Stimulated activated CD8-positive, alpha-beta memory T cell treated with anti-CD3 and anti-CD28 coated beads, Interleukin-12 subunit alpha, Interleukin-12 subunit beta, amount 100 ng/mL, for 24 hours (primary cell): Measurements from ENCODE around the gene RABEP1.

Experiments
- DNase-seq: peaks from one replicate; pipeline ENCODE4 v3.0.0-alpha.2; 2020; ENCODE audit errors: extremely low read depth

Gene RABEP1

DNA sequence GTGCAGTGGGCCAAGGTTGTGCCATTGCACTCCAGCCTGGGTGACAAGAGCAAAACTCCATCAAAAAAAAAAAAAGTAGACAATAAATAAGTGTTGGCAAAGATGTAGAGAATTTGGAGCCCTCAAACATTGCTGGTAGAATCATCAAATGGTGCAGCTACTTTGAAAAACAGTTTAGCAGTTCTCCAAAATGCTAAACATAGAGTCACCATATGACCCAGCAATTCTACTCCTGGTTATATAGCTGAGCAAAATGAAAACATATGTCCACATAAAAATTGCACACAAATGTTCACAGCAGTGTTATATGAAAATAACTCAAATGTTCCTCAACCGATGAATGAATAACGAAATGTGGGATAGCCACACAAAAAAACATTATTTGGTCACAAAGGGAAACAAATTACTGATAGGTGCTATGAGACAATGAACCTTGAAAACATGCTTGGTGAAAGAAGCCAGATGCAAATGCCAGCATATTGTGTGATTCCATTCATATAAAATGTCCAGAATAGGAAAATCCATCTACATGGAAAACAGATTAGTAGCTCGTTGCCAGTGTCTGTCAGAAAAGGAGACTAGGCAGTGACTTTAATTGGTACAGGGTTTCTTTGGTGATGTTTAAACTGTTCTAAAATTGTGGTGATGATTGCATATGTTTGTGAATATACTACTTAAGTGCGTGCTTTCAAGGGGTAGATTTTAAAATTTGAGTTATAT lies 12.7 kb upstream of the RABEP1 start:
- no peak for DNase-seq

DNA sequence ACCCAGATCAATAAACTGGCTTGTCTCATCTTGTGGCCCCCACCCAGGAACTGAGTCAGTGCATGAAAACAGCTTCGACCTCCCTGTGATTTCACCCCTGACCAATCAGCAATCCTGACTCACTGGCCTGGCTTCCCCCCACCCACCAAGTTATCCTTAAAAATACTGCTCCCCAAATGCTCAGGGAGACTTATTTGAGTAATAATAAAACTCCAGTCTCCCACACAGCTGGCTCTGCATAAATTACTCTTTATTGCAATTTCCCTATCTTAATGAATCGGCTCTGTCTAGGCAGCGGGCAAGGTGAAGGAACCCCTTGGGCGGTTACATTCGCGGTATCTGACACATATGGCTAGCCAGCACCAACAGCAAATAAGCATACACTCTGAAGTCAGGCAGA lies 9.8 kb upstream of the RABEP1 start:
- DNase-seq: no peak

DNA sequence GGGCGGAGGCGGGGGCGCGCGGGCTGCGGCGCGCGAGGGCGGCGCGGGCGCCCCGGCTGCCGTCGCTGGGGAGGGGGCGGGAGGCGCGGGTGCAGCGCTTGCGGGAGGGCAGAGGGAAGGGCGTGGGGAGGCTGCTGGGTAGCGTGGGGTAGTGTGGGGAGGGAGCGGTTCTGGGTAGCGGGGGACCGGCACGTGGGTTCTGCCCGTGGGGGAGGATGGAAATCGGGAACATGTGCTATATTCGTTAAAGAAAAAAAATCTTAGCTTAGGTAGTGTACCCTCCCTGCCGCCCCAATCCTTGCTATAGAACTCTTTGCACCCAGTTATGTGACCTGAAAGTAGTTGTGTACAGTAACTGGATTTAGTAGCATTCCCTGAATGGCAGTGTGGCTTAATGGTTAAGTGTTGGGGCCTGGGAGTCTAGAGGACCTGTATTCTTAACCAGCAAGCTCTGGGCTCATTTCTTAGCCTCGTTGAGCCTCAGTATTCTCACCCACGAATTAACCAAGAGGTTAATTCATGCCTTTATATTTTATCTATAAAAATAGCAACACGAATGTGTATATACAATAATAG lies 646 bp downstream of the RABEP1 start:
- peak; percentile 15 for DNase-seq

DNA sequence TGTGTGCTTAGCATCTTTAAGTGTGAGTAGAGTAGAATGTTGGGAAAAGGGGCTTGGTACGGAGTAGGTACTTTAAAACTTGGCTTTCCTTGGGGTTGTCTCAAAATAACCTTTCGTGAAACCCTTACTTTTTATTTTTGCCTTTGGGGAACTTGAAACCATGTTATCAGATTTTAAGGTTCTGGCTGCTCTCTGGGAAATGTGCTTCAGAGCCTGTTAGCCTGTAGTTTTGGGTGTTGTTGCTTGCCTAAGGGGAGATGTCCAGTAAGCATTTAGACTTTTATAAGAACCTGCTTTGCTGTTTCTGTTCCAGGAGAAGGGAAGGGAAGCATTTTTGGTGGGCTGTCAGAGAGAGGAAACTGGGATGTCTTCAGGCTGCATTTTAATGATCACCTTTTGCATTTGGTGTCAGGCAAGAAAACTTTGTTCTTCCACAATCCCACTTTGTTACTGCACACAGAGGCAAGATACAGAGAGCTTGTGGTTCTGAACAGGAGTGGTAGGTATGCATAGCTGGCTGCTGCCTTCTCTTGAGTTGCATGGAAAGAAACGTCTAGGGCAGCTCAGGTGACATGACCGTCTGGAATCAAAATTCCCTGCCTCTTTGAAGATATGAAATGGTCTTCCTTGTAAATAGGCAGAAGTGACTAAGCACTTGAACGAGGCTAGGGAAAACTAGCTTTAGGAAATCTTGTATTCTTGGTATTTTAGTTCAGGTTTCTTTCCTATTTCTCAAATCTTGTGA lies 1.7 kb downstream of the RABEP1 start:
- no peak for DNase-seq

DNA sequence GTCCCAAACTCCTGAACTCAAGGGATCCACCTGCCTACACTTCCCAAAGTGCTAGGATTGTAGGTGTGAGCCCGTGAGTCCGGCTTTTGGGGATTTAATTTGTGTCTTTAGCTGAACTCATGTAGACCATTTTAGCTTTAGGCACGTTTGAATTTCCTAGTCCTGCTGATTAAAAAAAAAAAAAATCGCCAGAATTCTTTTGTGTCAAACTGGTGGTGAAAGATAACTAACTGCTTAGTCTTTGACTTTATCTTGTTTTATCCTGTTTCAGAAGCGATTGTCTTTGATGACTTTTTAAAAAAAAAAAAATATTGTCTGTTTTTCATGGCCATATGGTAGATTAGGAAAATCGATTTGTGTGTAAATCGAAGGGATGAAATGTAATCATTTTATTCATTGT lies 2.6 kb downstream of the RABEP1 start:
- DNase-seq: no peak

DNA sequence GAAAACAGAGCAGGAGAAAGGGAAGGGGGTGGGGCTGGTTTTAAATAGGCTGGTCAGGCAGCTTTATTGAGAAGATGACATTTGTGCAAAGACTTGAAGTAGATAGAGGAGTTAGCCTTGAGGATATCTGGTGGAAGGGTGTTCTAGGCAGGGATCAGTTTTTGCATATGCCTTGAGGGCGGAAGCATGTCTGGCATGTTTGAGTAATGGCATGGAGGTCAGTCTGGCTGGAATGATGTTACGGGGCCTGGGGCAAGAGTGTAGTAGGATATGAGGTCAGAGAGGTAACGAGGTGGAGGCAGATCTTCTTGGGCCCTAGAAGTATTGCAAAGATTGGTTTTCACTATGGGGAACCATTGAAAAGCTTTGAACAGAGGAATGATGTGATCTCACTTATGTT lies 4.8 kb downstream of the RABEP1 start:
- no peak for DNase-seq

DNA sequence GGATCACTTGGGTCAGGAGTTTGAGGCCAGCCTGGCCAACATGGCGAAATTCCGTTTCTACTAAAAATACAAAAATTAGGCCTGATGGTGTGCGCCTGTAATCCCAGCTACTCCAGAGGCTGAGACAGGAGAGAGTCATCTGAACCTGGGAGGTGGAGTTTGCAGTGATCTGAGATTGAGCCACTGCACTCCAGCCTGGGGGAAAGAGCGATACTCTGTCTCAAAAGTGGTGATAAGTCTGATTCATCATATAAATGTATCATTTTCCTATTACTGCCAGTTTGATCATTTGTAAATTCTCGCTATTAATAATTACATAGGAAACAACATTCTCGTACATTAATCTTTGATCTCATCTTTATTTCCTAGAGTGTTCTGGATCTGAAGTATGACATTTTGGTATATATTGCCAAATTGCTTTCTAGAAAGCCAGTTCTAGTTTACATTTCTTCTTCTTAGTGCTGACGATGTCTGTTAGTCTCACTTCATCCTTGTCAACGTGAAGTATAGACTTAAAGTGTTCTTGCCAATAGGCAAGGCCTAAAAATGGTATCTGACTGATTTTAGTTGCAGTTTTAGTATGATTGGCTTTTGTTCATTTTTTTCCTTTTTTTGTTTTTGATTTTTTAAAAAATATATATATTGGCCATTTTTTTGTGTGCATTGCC lies 9.7 kb downstream of the RABEP1 start:
- DNase-seq: no peak

DNA sequence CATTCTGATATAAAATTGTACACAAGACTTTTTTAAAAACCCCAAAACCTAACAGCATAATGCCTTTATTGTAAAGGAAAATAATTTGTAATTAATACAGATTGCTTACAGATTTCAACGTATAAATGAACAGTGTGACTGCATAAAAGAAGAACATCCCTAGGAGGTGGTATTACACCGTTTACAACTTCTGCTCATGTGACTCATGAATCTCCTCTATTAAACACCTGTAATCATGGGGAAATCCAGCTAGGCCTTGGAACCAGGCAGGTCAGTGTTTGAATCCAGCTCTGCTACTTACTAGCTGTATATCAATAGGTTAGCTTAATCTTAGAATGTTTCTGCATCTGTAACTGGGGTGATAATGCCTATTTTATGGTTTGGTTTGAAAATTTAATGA lies 15.2 kb downstream of the RABEP1 start:
- DNase-seq: no peak

DNA sequence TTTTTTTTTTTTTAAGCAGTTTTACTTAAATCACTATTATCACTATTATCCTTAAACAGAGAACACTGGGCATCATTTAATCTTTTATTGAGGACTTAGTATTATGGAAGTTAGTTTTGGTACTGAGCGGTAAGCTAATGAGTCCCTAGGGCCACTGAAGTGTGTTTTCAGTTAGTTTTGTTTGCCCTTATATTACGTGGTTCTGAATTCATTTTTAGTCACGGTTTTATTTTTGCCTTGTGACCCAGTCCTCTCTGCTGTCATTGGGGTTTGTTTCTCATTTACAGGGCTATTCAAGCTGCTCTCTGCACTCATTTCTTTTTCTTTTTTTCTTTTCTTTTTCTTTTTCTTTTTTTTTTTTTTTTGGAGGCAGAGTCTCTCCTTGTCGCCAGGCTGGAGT lies 17.3 kb downstream of the RABEP1 start:
- DNase-seq: no peak

DNA sequence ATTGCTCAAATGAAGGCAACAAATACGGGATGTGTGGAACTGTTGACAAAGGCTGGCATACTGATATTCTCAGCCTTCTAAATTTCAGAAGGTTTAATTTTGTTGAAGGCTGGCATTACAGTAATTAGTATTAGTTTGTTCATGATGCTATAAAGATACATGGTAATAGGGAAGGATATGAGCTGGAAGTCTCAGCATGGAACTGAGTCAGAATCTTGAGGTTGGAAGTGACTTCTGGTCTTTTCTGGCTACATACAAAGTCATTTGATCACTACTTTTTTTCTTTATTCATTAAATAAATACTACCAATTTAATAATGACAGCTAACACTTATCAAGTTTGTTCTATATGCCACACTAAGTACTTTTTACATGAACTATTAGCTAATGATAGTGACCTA lies 22.6 kb downstream of the RABEP1 start:
- DNase-seq: no peak

DNA sequence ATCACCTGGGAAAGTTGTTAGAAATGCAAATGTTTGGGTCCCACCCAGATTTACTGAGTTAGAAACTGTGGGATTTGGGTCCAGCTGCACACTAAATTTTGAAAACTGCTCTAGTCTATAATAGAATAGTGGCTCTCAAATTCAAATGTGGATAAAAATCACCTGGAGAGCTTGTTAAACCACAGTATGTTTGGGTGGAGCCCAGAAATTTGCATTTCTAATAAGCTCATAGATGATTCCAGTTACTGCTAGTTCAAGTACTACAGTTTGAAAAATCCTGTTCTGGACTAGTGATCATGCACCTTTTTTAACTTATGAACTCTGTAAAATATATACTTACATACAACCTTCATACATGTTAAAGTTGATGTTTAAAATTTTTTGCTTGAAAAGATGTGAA lies 27.8 kb downstream of the RABEP1 start:
- DNase-seq: no peak

DNA sequence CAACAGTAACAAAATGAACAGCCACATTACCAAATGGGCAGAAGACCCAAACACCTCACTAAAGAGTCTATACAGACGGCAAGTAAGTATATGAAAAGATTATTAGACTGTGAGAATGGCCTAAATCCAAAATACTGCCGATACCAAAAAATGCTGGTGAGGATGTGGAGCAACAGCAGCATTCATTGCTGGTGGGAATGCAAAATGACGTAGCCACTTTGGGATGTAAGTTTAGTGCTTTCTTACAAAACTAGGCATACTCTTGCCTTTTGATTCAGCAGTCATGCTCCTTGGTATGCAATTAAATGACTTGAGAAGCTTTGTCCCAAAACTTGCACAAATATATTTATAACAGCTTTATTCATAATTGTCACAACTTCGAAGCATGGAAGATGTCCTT lies 43.8 kb downstream of the RABEP1 start:
- DNase-seq: no peak

DNA sequence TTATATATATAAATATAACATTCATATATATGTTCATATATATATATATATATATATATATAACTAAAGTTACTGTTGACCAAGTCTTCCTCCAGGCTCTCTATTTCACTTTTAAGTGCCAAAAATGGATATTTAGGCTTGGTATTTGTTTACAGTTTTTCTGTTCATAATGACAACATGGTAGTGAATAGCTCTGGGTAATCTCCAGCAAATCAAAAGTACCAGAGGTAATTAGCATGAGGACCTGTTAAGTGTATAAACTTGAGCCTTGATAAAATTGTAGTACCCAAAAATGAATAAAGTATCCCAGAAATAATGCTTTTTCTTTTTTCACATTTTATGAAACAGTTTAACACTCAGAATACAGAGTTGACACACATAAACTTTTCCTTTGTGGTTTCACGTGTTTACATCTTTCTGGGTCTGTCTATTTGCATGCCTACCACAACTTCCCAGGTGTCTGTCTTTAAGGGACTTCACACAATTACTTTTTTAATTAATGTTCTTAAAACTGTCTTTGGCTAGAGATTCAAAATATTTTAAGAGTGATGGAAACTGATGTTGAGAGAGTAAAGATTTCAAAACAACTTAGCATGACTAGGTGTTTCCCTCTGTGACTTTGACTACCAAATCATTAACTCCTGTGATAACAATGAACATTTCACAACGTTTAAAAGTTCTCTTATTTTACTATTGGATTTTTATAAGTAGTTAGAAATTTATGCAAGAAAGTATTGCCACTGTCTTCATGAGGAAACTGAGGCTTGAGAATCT lies 47.9 kb downstream of the RABEP1 start:
- DNase-seq: no peak

DNA sequence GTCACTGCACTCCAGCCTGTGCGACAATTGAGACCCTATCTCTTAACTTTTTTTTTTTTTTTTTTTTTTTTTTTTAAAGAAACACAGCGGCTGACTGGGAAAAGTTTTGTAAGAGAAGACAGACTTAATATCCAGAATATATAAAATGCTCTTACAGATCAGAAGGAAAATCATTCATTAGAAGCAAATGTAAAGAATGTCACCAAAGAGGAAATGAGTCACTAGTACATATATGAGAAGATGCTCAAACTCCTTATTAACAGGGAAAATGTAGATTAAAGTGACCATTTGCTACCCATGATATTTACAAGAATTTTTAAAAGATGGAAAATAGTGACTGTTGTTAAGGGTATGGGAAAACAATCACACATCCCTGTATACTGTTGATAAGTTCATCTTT lies 48.9 kb downstream of the RABEP1 start:
- DNase-seq: no peak

DNA sequence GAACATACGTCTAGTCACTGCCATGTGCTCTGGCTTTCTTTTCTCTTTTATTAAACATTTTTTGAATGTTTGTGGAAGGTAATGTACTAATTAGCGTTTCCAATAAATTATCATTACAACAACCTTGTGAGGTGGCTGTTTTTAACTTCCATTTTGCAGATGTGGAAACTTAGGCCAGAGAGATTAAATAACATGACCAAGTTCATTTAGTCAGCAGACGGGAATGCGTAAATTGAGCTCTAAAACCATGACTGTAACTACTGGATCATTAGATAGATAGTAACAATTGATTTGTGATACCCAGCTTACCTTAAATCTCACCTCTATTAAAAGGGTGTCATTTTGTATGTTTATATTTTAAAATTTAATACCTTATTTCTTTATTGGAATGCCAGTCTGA lies 49.4 kb downstream of the RABEP1 start:
- DNase-seq: no peak

DNA sequence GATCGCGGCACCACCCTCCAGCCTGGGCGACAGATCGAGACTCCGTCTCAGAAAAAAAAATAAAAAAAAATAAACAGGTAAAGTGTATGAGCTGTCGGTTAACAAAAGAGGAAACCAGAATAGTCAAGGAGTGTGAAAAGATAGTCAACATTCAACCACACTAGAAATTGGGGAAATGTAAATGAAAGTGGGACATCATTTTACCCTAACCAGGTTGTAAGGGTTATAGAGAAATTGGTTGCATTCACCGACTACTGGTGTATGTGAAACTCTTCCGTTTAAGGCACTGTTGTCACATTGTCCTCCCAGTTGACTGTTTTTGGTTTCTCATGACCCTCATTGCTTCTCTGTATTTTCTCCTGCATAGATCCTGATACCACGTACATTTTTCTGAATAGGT lies 62.8 kb downstream of the RABEP1 start:
- no peak for DNase-seq

DNA sequence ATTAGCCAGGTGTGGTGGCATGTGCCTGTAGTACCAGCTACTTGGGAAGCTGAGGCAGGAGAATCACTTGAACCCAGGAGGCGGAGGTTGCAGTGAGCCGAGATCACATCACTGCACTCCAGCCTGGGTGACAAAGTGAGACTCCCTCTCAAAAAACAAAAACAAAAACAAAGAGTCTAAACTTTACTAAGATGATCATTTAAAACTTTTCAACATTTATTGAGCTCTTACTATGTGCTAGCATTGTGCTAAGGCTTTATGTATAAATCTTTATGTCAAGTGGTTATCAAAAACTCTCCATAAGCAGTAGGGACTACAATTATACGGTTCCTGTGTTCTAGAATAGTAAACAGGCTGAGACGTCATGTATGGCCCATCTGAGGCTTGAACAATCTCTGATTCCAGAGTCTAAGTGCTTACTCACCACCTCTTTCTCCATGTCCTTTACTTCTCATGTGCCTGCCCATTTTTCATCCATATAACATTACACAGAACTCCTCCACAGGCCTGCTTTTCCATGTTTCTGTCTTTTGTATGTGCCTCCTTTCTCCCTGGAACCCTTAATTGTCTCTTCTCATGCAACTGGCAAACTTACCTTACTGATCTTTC lies 70.7 kb downstream of the RABEP1 start:
- DNase-seq: no peak

DNA sequence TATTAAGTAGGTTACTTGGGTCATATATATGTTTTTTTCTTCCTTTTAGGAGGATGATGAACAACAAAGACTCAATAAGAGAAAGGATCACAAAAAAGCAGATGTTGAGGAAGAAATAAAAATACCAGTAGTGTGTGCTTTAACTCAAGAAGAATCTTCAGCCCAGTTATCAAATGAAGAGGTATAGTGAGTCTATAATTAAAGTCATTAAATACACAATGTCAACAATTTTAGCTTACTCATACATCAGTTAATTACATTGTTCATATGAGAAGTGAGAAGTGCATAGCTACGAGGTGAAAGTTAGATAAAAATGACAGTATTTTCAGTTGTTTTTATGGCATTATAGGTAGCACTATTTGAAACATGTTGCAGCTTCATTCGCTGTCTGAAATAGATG lies 72.2 kb downstream of the RABEP1 start:
- DNase-seq: no peak

DNA sequence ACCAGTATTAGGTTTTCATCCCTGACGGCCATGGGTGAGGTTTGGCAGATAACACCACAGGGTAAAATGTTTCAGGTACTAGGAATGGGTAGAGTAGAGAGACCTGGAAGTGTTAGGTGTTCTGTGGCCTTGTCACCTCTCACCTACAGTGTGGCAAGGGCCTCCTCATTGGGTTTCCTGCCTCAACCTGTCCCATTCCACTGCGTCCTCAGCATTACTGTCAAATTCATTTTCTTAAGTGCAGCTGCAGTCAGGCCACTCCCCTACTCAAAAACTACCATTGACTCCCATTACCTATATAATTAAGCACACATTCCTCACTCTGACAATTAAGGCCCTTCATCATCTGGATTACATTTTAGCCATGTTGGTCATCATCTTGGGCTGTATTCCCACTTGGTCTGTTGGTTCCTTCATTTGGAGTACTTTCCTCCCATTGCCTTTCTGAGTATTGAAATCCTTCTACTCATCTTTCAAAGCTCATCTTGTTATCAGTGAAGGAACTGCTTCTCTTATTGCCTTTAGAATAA lies 72.9 kb downstream of the RABEP1 start:
- DNase-seq: no peak

DNA sequence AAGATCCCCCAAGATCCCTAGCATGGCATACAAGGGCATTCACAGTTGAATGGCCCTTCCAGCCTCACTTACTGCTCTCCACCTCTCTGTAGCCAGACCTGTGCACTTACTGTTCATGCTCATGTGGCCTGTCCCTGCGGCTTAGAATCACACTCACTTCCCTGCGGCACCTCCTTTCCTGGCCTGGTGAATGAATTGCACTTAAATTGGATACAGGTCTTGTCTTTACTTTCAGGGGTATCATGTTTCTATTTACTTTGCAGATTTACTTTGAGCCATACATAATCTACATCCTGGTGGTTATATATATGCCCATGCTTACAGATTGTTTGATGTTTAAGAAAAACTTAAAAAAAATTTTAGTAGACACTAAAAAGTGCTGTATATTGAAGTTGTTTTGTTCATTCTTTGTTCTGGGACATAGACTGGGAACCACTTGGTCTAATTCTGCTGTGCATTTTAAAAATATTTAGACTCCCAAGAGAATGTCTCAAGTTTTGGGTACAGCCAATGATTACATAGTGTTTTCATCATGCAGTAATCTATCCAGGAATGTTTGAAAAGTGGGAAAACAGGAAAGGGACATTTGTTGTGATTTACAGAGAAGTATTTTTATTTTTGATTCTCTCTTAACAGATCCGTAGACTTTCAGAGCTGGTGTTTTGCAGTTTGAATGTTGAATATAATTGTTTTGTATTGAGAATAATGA lies 73.5 kb downstream of the RABEP1 start:
- DNase-seq: no peak

DNA sequence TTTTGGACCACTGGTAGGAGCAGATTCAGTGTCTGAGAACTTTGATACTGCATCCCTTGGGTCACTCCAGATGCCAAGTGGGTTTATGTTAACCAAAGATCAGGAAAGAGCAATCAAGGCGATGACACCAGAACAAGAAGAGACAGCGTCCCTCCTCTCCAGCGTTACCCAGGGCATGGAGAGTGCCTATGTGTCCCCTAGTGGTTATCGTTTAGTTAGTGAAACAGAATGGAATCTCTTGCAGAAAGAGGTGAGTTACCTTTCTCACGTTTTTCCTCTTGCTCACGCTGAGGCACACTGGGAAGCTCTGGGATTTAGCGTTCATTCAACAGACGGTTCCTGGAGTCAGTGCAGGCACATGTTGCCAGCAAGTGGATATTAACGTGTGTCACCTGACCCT lies 79.3 kb downstream of the RABEP1 start:
- no peak for DNase-seq
